ENCODE measurements around the gene PTH2. TPM values are rescaled to one million over a fixed set of nuclear protein-coding genes. Genes with fewer than 3 reads are reported as not detected.
A peak's percentile ranks its signal among the peaks of the same experiment; 100 is the strongest.

Gene PTH2
- total RNA-seq, 1 experiment from 2014 or later, result 1.0 TPM

GRCh38 chr19:49453757-49454240, 30.6 kb upstream of the PTH2 start (continued):
- no peak for TF ChIP-seq ESRRA (CRISPR knock-in tag; IDR thresholded peaks at IDR 0.05; ENCODE audit: borderline replicate concordance)
- no peak for TF ChIP-seq CBFB (CRISPR knock-in tag; IDR thresholded peaks at IDR 0.05; ENCODE audit: low read depth)
- no peak for TF ChIP-seq ATF6 (CRISPR knock-in tag; IDR thresholded peaks at IDR 0.05)
- TF ChIP-seq ZNF317 (CRISPR knock-in tag; IDR thresholded peaks at IDR 0.05; ENCODE audit: borderline replicate concordance, low read depth), result no peak
- no peak for TF ChIP-seq PREB (CRISPR knock-in tag; IDR thresholded peaks at IDR 0.05; ENCODE audit: borderline replicate concordance)
- no peak for TF ChIP-seq FOXJ3 (CRISPR knock-in tag; IDR thresholded peaks at IDR 0.05; ENCODE audit: borderline replicate concordance)
- TF ChIP-seq ZNF263 (CRISPR knock-in tag; IDR thresholded peaks at IDR 0.05; ENCODE audit: low read depth), result no peak
- no peak for TF ChIP-seq IRF2 (CRISPR knock-in tag; IDR thresholded peaks at IDR 0.05; ENCODE audit: borderline replicate concordance, low read depth)
- TF ChIP-seq MXD4 (CRISPR knock-in tag; IDR thresholded peaks at IDR 0.05; ENCODE audit: borderline replicate concordance), result no peak

GRCh38 chr19:49453013-49453756, 29.9 kb upstream of the PTH2 start, which contains the start of gene ALDH16A1:
Gene ALDH16A1 (plus strand): TSS chr19:49453225. CDS start chr19:49453332, 107 bp downstream.
- Mint-ChIP-seq H3K4me1 (peaks cover 26% of the 10 kb centered on the region), H3K9me3 (no peaks in the 10 kb centered on the region), H3K27ac (peak within 1 kb of the TSS; percentile 100), H3K36me3 (peaks cover 35% of the 10 kb centered on the region), H3K4me3 (peak within 1 kb of the TSS; percentile 94), H3K27me3 (ENCODE audit: low read depth) (no peaks in the 10 kb centered on the region)
- ATAC-seq (peak; percentile 90), DNase-seq (ENCODE audit: low spot score) (peak; percentile 96)
- ChIA-PET CTCF (interaction anchor here (0.6 to 3.9 kb wide), 20 partner anchors 8 to 453 kb away, joined by 3 to 33 read pairs (median 5); partner anchors contain the start of genes DKKL1, GFY, LIN7B and SLC17A7), POLR2A (interaction anchor here (0.5 to 2.1 kb wide), 11 partner anchors 11 to 542 kb away, joined by 3 to 7 read pairs (median 4); partner anchors contain the start of gene RCN3)
- TF ChIP-seq E2F1 (CRISPR knock-in tag; IDR thresholded peaks at IDR 0.05), result 0 out of 2 replicates have a peak, but pooled peaks have one; percentile 55
- no peak for TF ChIP-seq GABPB1 (CRISPR knock-in tag; IDR thresholded peaks at IDR 0.05)
- TF ChIP-seq NFYB (CRISPR knock-in tag; conservative IDR thresholded peaks at IDR 0.05; ENCODE audit: low read depth), result peak; percentile 81
- 0 out of 2 replicates have a peak, but pooled peaks have one; percentile 38 for TF ChIP-seq HMGXB4 (CRISPR knock-in tag; IDR thresholded peaks at IDR 0.05)
- TF ChIP-seq MXD4 (CRISPR knock-in tag; IDR thresholded peaks at IDR 0.05; ENCODE audit: borderline replicate concordance), result no peak
- TF ChIP-seq USF2 (CRISPR knock-in tag; IDR thresholded peaks at IDR 0.05), result peak; percentile 95
- TF ChIP-seq ZNF532 (CRISPR knock-in tag; IDR thresholded peaks at IDR 0.05; ENCODE audit: borderline replicate concordance), result no peak
- peak; percentile 35; the same call in 1 of the 2 replicates for TF ChIP-seq FOXK1 (CRISPR knock-in tag; IDR thresholded peaks at IDR 0.05)
- no peak for TF ChIP-seq SOX15 (CRISPR knock-in tag; IDR thresholded peaks at IDR 0.05)
- no peak for TF ChIP-seq ZNF671 (CRISPR knock-in tag; IDR thresholded peaks at IDR 0.05)
- 0 out of 2 replicates have a peak, but pooled peaks have one; percentile 44 for TF ChIP-seq ZNF138 (CRISPR knock-in tag; conservative IDR thresholded peaks at IDR 0.05)
- TF ChIP-seq ZNF425 (CRISPR knock-in tag; conservative IDR thresholded peaks at IDR 0.05), result no peak
